ENCODE results near the gene EFNB2. TPM values are rescaled to one million over a fixed set of nuclear protein-coding genes. Genes with fewer than 3 reads are reported as not detected.

EFNB2 gene
- total RNA-seq, 1 experiment from 2014 or later: 15.9 TPM

DNA sequence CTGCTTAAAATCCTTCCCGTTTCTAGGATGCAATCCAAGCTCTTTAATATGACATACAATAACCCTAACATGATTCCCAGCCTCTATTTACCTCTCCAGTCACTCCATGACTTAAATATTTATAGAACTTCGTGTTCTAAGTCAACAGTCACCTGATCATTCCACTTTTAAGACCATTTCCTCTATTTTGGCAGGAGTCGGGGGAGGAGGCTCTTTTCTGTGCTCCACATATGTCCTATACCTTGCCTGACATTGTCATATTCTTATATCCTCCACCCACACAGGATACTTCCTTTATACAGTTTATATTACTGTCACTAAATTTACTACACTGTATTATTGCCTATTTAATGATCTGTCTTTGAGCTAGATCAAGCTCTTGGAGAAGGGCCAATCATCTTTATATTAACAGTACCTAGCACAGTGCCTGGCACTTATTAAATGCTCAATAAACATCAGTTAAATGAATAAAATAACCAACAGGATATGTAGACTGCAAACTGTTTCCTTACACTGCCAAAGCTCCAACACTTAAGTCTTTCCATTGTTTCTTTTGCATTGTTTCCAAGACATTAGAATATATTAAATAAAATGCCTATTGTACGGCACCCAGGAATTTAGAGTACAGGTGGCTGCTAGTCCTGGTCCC is 29.8 kb upstream of the EFNB2 start (continued):
- TF ChIP-seq, protein P1, sequence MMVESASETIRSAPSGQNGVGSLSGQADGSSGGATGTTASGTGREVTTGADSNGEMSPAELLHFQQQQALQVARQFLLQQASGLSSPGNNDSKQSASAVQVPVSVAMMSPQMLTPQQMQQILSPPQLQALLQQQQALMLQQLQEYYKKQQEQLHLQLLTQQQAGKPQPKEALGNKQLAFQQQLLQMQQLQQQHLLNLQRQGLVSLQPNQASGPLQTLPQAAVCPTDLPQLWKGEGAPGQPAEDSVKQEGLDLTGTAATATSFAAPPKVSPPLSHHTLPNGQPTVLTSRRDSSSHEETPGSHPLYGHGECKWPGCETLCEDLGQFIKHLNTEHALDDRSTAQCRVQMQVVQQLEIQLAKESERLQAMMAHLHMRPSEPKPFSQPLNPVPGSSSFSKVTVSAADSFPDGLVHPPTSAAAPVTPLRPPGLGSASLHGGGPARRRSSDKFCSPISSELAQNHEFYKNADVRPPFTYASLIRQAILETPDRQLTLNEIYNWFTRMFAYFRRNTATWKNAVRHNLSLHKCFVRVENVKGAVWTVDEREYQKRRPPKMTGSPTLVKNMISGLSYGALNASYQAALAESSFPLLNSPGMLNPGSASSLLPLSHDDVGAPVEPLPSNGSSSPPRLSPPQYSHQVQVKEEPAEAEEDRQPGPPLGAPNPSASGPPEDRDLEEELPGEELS (CRISPR knock-in tag; IDR thresholded peaks at IDR 0.05): no peak
- TF ChIP-seq, protein P2, sequence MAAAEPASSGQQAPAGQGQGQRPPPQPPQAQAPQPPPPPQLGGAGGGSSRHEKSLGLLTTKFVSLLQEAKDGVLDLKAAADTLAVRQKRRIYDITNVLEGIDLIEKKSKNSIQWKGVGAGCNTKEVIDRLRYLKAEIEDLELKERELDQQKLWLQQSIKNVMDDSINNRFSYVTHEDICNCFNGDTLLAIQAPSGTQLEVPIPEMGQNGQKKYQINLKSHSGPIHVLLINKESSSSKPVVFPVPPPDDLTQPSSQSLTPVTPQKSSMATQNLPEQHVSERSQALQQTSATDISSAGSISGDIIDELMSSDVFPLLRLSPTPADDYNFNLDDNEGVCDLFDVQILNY (CRISPR knock-in tag; IDR thresholded peaks at IDR 0.05): no peak
- TF ChIP-seq ZNF121 (CRISPR knock-in tag; IDR thresholded peaks at IDR 0.05): no peak
- TF ChIP-seq, protein P3, sequence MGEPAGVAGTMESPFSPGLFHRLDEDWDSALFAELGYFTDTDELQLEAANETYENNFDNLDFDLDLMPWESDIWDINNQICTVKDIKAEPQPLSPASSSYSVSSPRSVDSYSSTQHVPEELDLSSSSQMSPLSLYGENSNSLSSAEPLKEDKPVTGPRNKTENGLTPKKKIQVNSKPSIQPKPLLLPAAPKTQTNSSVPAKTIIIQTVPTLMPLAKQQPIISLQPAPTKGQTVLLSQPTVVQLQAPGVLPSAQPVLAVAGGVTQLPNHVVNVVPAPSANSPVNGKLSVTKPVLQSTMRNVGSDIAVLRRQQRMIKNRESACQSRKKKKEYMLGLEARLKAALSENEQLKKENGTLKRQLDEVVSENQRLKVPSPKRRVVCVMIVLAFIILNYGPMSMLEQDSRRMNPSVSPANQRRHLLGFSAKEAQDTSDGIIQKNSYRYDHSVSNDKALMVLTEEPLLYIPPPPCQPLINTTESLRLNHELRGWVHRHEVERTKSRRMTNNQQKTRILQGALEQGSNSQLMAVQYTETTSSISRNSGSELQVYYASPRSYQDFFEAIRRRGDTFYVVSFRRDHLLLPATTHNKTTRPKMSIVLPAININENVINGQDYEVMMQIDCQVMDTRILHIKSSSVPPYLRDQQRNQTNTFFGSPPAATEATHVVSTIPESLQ (CRISPR knock-in tag; IDR thresholded peaks at IDR 0.05): no peak

DNA sequence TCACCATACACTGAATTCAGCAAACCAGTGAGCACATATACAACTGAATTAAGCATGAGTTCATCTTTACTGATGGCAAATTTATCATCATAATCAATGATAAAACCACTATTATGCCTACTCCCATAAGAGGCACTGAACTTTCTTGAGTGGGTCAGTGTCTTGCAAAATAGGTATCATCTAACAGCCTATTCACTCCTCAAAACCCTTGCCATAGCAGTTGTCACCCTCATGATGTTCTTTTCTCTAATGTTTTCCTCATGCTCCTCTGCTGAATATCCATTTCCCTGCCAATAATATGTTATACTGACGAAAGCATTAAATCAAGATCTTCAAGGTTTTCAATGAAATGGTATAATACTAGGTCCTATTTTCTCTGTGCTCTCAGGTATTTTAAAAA is 26.8 kb upstream of the EFNB2 start:
- Mint-ChIP-seq H3K27ac (peak overlapping the region; percentile 53; the same call in 1 of the 2 replicates), H3K9me3 (no peaks in the 10 kb centered on the region), H3K4me1 (peaks cover 61% of the 10 kb centered on the region), H3K27me3 (ENCODE audit: low read depth) (no peaks in the 10 kb centered on the region), H3K4me3 (no peak overlapping the region), H3K36me3 (peaks cover 30% of the 10 kb centered on the region)
- POLR2A ChIA-PET: no interaction called here
- CTCF ChIA-PET: interaction anchor here (0.9 to 3.1 kb wide), 2 partner anchors 15 to 58 kb away, joined by 6 to 9 read pairs; no protein-coding TSS in a partner anchor
- ATAC-seq: no peak
- TF ChIP-seq ELF4 (CRISPR knock-in tag; IDR thresholded peaks at IDR 0.05; ENCODE audit: low read depth) (no peak), CBFB (CRISPR knock-in tag; IDR thresholded peaks at IDR 0.05; ENCODE audit: low read depth) (no peak), TEAD1 (CRISPR knock-in tag; IDR thresholded peaks at IDR 0.05) (no peak), ZBTB21 (CRISPR knock-in tag; IDR thresholded peaks at IDR 0.05; ENCODE audit: borderline replicate concordance) (no peak), NFATC4 (CRISPR knock-in tag; IDR thresholded peaks at IDR 0.05) (no peak), GABPB1 (CRISPR knock-in tag; IDR thresholded peaks at IDR 0.05) (no peak), OVOL2 (CRISPR knock-in tag; IDR thresholded peaks at IDR 0.05; ENCODE audit: borderline replicate concordance) (no peak), RELA (CRISPR knock-in tag; IDR thresholded peaks at IDR 0.05; ENCODE audit: borderline replicate concordance) (no peak)
- TF ChIP-seq, protein P1 (CRISPR knock-in tag; IDR thresholded peaks at IDR 0.05): no peak
- TF ChIP-seq, protein P4, sequence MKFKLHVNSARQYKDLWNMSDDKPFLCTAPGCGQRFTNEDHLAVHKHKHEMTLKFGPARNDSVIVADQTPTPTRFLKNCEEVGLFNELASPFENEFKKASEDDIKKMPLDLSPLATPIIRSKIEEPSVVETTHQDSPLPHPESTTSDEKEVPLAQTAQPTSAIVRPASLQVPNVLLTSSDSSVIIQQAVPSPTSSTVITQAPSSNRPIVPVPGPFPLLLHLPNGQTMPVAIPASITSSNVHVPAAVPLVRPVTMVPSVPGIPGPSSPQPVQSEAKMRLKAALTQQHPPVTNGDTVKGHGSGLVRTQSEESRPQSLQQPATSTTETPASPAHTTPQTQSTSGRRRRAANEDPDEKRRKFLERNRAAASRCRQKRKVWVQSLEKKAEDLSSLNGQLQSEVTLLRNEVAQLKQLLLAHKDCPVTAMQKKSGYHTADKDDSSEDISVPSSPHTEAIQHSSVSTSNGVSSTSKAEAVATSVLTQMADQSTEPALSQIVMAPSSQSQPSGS (CRISPR knock-in tag; IDR thresholded peaks at IDR 0.05; ENCODE audit: borderline replicate concordance, low read depth): no peak
- TF ChIP-seq, protein P5, sequence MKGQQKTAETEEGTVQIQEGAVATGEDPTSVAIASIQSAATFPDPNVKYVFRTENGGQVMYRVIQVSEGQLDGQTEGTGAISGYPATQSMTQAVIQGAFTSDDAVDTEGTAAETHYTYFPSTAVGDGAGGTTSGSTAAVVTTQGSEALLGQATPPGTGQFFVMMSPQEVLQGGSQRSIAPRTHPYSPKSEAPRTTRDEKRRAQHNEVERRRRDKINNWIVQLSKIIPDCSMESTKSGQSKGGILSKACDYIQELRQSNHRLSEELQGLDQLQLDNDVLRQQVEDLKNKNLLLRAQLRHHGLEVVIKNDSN (CRISPR knock-in tag; IDR thresholded peaks at IDR 0.05): no peak
- DNase-seq (ENCODE audit: low spot score): no peak

All from WTC11 (cell line).